HepG2 (cell line): ENCODE data around the gene DNMT1. TPM values are rescaled to one million over a fixed set of nuclear protein-coding genes. Genes with fewer than 3 reads are reported as not detected.

Source experiments
- CREB1 ChIP-seq, 2 experiments: fragments of 450-650 bp in 1 of 2; IDR thresholded peaks; 2 replicates each; pipeline ENCODE4 v1.6.1; 2016 to 2017; ENCODE audit warnings: control low read depth in 1 of 2, mild to moderate bottlenecking in 1 of 2, missing compliant biosample characterization in 1 of 2, missing genetic modification characterization in 1 of 2
- FOXC1 ChIP-seq: sonication (generic); formaldehyde crosslinking; IDR thresholded peaks from 2 replicates; pipeline ENCODE4 v1.8.0; 2022; ENCODE audit warnings: mild to moderate bottlenecking, missing genetic modification reagents, borderline replicate concordance
- KDM3A ChIP-seq: IDR thresholded peaks from 2 replicates; pipeline ENCODE4 v1.6.1; 2018; ENCODE audit warnings: low read depth, missing compliant biosample characterization
- MED13 ChIP-seq: sonication (generic); formaldehyde crosslinking; IDR thresholded peaks from 2 replicates; pipeline ENCODE4 v1.5.0; 2020; ENCODE audit warnings: missing genetic modification reagents
- PRMT3 ChIP-seq: sonication (generic); formaldehyde crosslinking; IDR thresholded peaks from 2 replicates; pipeline ENCODE4 v1.8.1; 2022; ENCODE audit warnings: low read depth, mild to moderate bottlenecking, moderate library complexity, missing genetic modification reagents, borderline replicate concordance
- SP140L ChIP-seq: sonication (generic); formaldehyde crosslinking; IDR thresholded peaks from 2 replicates; pipeline ENCODE4 v1.4.0; 2020; ENCODE audit warnings: missing genetic modification reagents, borderline replicate concordance
- ZBTB10 ChIP-seq: sonication (generic); formaldehyde crosslinking; IDR thresholded peaks from 2 replicates; pipeline ENCODE4 v1.4.0; 2020; ENCODE audit warnings: missing genetic modification reagents, borderline replicate concordance
- ZC3H13 ChIP-seq: sonication (generic); formaldehyde crosslinking; IDR thresholded peaks from 2 replicates; pipeline ENCODE4 v1.8.1; 2023; ENCODE audit warnings: mild to moderate bottlenecking, missing genetic modification reagents, moderate library complexity
- ZNF563 ChIP-seq: sonication (generic); formaldehyde crosslinking; IDR thresholded peaks from 2 replicates; pipeline ENCODE4 v1.8.0; 2022; ENCODE audit warnings: mild to moderate bottlenecking, moderate library complexity, missing genetic modification reagents
- ZZZ3 ChIP-seq: sonication (generic); formaldehyde crosslinking; IDR thresholded peaks from 2 replicates; pipeline ENCODE4 v1.4.0; 2020; ENCODE audit warnings: missing genetic modification reagents, mild to moderate bottlenecking, borderline replicate concordance
- polyA plus RNA-seq, 8 experiments: library from polyadenylated mRNA; depleted of rRNA in 3 of 8; stranded (reverse) in 7 of 8; unstranded in 1 of 8; fragments of >200 nt; fragmentation: Illumina TruSeq in 4 of 8; extraction: Trizol in 4 of 8; gene quantifications; 2 replicates each; pipeline versions ENCODE4 v1.2.1 to v1.2.3, GENCODE V29; 2011 to 2016; ENCODE audit warnings: low read depth in 4 of 8, missing spikeins in 1 of 8, mixed read lengths in 1 of 8; ENCODE audit not compliant: insufficient read depth in 1 of 8
- total RNA-seq, 5 experiments: library from RNA; depleted of rRNA; stranded (reverse); fragments of >200 nt; fragmentation: Illumina TruSeq; extraction: Trizol; gene quantifications; 2 replicates each; pipeline ENCODE4 v1.2.3, GENCODE V29; 2016; ENCODE audit warnings: low read depth in 1 of 5
- TF ChIP-seq, protein P1 (sequence below), 2 experiments: fragments of 450-650 bp in 1 of 2; sonication (generic) in 1 of 2; formaldehyde crosslinking in 1 of 2; IDR thresholded peaks; 2 replicates each; pipeline versions ENCODE4 v1.6.1 to v1.8.0; 2016 to 2022; ENCODE audit warnings: antibody characterized with exemption in 1 of 2, mild to moderate bottlenecking in 1 of 2, missing genetic modification reagents in 1 of 2
- TF ChIP-seq, protein P2 (sequence below): sonication (generic); formaldehyde crosslinking; IDR thresholded peaks from 2 replicates; pipeline ENCODE4 v1.5.1; 2020; ENCODE audit warnings: mild to moderate bottlenecking, missing genetic modification reagents

The DNMT1 gene
- total and polyA plus RNA-seq, 2 of the 13 experiments (the other 11 are each of a cell fraction or from before 2014, with no cell fraction given) = 31.2 to 91.1 TPM

- TF ChIP-seq, protein P1, sequence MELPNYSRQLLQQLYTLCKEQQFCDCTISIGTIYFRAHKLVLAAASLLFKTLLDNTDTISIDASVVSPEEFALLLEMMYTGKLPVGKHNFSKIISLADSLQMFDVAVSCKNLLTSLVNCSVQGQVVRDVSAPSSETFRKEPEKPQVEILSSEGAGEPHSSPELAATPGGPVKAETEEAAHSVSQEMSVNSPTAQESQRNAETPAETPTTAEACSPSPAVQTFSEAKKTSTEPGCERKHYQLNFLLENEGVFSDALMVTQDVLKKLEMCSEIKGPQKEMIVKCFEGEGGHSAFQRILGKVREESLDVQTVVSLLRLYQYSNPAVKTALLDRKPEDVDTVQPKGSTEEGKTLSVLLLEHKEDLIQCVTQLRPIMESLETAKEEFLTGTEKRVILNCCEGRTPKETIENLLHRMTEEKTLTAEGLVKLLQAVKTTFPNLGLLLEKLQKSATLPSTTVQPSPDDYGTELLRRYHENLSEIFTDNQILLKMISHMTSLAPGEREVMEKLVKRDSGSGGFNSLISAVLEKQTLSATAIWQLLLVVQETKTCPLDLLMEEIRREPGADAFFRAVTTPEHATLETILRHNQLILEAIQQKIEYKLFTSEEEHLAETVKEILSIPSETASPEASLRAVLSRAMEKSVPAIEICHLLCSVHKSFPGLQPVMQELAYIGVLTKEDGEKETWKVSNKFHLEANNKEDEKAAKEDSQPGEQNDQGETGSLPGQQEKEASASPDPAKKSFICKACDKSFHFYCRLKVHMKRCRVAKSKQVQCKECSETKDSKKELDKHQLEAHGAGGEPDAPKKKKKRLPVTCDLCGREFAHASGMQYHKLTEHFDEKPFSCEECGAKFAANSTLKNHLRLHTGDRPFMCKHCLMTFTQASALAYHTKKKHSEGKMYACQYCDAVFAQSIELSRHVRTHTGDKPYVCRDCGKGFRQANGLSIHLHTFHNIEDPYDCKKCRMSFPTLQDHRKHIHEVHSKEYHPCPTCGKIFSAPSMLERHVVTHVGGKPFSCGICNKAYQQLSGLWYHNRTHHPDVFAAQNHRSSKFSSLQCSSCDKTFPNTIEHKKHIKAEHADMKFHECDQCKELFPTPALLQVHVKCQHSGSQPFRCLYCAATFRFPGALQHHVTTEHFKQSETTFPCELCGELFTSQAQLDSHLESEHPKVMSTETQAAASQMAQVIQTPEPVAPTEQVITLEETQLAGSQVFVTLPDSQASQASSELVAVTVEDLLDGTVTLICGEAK (IDR thresholded peaks at IDR 0.05) = no peak
- TF ChIP-seq, protein P1 (CRISPR knock-in tag; IDR thresholded peaks at IDR 0.05) = 0 out of 2 replicates have a peak, but pooled peaks have one; percentile 54
- TF ChIP-seq MED13 (CRISPR knock-in tag) = no peak
- TF ChIP-seq, protein P2, sequence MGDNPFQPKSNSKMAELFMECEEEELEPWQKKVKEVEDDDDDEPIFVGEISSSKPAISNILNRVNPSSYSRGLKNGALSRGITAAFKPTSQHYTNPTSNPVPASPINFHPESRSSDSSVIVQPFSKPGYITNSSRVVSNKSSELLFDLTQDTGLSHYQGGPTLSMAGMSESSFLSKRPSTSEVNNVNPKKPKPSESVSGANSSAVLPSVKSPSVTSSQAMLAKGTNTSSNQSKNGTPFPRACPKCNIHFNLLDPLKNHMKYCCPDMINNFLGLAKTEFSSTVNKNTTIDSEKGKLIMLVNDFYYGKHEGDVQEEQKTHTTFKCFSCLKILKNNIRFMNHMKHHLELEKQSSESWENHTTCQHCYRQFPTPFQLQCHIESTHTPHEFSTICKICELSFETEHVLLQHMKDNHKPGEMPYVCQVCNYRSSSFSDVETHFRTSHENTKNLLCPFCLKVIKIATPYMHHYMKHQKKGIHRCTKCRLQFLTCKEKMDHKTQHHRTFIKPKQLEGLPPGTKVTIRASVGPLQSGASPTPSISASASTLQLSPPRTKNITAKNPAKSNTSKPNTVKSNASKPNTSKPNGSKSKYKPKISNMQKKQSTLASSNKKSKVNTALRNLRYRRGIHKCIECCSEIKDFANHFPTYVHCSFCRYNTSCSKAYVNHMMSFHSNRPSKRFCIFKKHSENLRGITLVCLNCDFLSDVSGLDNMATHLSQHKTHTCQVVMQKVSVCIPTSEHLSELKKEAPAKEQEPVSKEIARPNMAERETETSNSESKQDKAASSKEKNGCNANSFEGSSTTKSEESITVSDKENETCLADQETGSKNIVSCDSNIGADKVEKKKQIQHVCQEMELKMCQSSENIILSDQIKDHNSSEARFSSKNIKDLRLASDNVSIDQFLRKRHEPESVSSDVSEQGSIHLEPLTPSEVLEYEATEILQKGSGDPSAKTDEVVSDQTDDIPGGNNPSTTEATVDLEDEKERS (CRISPR knock-in tag) = no peak
- TF ChIP-seq ZBTB10 (CRISPR knock-in tag) = 0 out of 2 replicates have a peak, but pooled peaks have one; percentile 33
- TF ChIP-seq ZZZ3 (CRISPR knock-in tag) = no peak
- 0 out of 2 replicates have a peak, but pooled peaks have one; percentile 47 for TF ChIP-seq ZC3H13 (CRISPR knock-in tag)
- TF ChIP-seq CREB1 (IDR thresholded peaks at IDR 0.05) = peak; percentile 98
- no peak for TF ChIP-seq CREB1 (CRISPR knock-in tag; IDR thresholded peaks at IDR 0.05)
- TF ChIP-seq SP140L (CRISPR knock-in tag) = no peak
- TF ChIP-seq PRMT3 (CRISPR knock-in tag) = no peak
- TF ChIP-seq KDM3A (CRISPR knock-in tag) = no peak
- TF ChIP-seq FOXC1 (CRISPR knock-in tag) = 0 out of 2 replicates have a peak, but pooled peaks have one; percentile 17
- TF ChIP-seq ZNF563 = peak; percentile 36; the same call in 1 of the 2 replicates
These were observed 36.3 kb upstream of the DNMT1 start, which contains the start of gene S1PR2 (continued) for GRCh38 chr19:10230861-10231611.
